Measurements from ENCODE around the gene SELENOO. TPM values are rescaled to one million over a fixed set of nuclear protein-coding genes. Genes with fewer than 3 reads are reported as not detected.

The SELENOO gene
- total RNA-seq, 1 experiment from 2014 or later = 29.6 TPM

DNA sequence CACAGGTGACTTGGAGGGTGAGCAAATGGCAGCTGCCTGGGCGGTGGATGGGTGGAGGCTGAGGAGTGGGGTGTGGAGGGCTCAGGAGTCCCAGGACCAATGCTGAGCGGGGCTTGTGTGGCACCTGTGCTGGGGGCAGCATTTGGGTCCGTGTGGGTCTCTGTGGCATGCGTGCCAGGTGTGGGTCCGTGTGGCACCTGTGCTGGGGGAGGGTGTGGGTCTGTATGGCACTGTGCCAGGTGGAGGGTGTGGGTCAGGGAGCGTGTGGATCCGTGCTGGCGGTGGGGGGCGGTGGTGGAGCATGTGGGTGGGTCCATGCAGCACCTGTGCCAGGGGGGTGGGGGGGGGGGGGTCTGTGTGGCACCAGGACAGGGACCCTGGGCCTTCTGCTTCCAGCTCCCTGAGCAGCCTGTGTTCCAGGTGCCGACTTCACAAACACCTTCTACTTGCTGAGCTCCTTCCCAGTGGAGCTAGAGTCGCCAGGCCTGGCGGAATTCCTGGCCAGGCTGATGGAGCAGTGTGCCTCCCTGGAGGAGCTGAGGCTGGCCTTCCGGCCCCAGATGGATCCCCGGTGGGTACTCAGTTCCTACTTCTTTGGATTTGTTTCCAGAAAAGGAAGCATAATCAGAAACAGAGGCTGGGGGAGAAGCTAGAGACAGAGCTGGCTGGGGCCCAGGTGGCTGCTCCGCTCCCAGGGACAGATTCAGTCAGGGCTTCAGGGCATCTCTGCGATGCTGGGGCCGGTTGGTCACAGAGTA is 14.7 kb downstream of the SELENOO start:
- H3K9me2 ChIP-seq (ENCODE audit: insufficient read depth) = no peaks in the 10 kb centered on the region
- CTCF ChIA-PET = no interaction called here
- peaks cover 27 to 43% of the 10 kb centered on the region in 2 experiments for H3K36me3 ChIP-seq (ENCODE audit: control insufficient read depth in 1 of 2, insufficient read depth in 2 of 2, low read length in 2 of 2)
- no peak overlapping the region for H3K9ac ChIP-seq (ENCODE audit: low read length)
- no peak overlapping the region for H3K4me2 ChIP-seq (ENCODE audit: low read length)
- DNase-seq (ENCODE audit: low read depth, low spot score) (no peak), ATAC-seq (no peak)
- H3K27ac ChIP-seq (ENCODE audit: low read depth, low read length) = no peak overlapping the region
- peaks cover 0 to 8% of the 10 kb centered on the region in 2 experiments; a peak in 3 of 4 replicates for H3K4me1 ChIP-seq (ENCODE audit: control insufficient read depth in 1 of 2, insufficient read depth in 2 of 2, low read length in 2 of 2)
- no peaks in the 10 kb centered on the region for H3K9me3 ChIP-seq (ENCODE audit: control insufficient read depth in 1 of 2, insufficient read depth in 1 of 2, low read depth in 1 of 2, low read length in 2 of 2)
- intact Hi-C loops (cut with micrococcal nuclease) = no loop called here
- no peak overlapping the region for H3K4me3 ChIP-seq (replicated peaks in 1 of 2; ENCODE audit: low read depth in 1 of 2, low read length in 2 of 2)
- RAD21 ChIA-PET (ENCODE audit: low non-redundant PET in 1 of 2, low total read pairs in 2 of 2, uncharacterized antibody in 2 of 2, unreplicated experiment in 2 of 2) = no interaction called here
- H2AFZ ChIP-seq (ENCODE audit: low read depth, low read length, poor library complexity, severe bottlenecking) = no peak overlapping the region
- BruUV-seq (replicated peaks) = no TSS peak
- H3K27me3 ChIP-seq (ENCODE audit: insufficient read depth, low read length) = no peaks in the 10 kb centered on the region
- peaks cover 17% of the 10 kb centered on the region; the same call in 1 of the 2 replicates for H3K79me2 ChIP-seq (ENCODE audit: insufficient read depth, low read length)
- no peaks in the 10 kb centered on the region for H4K20me1 ChIP-seq (ENCODE audit: insufficient read depth)
- TF ChIP-seq, protein P1, sequence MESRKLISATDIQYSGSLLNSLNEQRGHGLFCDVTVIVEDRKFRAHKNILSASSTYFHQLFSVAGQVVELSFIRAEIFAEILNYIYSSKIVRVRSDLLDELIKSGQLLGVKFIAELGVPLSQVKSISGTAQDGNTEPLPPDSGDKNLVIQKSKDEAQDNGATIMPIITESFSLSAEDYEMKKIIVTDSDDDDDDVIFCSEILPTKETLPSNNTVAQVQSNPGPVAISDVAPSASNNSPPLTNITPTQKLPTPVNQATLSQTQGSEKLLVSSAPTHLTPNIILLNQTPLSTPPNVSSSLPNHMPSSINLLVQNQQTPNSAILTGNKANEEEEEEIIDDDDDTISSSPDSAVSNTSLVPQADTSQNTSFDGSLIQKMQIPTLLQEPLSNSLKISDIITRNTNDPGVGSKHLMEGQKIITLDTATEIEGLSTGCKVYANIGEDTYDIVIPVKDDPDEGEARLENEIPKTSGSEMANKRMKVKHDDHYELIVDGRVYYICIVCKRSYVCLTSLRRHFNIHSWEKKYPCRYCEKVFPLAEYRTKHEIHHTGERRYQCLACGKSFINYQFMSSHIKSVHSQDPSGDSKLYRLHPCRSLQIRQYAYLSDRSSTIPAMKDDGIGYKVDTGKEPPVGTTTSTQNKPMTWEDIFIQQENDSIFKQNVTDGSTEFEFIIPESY (IDR thresholded peaks at IDR 0.05; ENCODE audit: extremely low read depth, insufficient replicate concordance, low read length) = no peak
- TF ChIP-seq ELF1 (IDR thresholded peaks at IDR 0.05; ENCODE audit: borderline replicate concordance, low read depth) (no peak), POLR2A (IDR thresholded peaks at IDR 0.05; ENCODE audit: borderline replicate concordance, extremely low read depth, insufficient read depth, insufficient read length) (no peak)
- TF ChIP-seq, protein P2, sequence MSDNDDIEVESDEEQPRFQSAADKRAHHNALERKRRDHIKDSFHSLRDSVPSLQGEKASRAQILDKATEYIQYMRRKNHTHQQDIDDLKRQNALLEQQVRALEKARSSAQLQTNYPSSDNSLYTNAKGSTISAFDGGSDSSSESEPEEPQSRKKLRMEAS (IDR thresholded peaks at IDR 0.05) = no peak
- TF ChIP-seq, protein P3, sequence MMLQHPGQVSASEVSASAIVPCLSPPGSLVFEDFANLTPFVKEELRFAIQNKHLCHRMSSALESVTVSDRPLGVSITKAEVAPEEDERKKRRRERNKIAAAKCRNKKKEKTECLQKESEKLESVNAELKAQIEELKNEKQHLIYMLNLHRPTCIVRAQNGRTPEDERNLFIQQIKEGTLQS (IDR thresholded peaks at IDR 0.05) = no peak
- POLR2A ChIA-PET = no interaction called here

All from HCT116 (cell line).